ENCODE data around the gene GLRB.
A peak's percentile ranks its signal among the peaks of the same experiment; 100 is the strongest.
"Not testable (repeated sequence)": the region's sequence is repeated elsewhere in the genome, so short reads cannot be mapped to it uniquely, and the experiment has no call there.

GLRB gene

GRCh38 chr4:157127571-157127970 lies 51.6 kb downstream of the GLRB start:
- peak; percentile 9 for DNase-seq (ENCODE audit: low read depth, low spot score)

DNA sequence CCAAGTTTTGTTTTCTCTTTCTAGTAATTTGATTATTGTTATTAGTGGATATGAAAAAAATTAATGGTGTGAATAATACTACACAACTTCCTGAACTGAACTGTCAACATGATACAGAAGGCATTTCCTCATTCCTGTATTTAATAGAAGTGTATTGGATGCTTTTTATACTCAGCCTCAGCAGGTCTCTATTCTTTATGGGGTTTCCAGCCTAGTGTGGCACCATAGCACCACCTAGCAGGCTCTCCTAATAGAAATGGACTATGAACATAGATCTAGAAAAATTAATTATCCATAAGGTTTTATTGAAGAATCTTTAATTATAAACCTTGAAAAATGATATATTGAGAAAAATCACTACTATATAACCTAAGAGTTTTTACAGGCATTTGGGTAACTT lies 52.4 kb downstream of the GLRB start:
- no peak for DNase-seq (ENCODE audit: low read depth, low spot score)

GRCh38 chr4:157141976-157142375 lies 66.0 kb downstream of the GLRB start:
- DNase-seq (ENCODE audit: low read depth, low spot score), result no peak

- no peak for DNase-seq (ENCODE audit: low read depth, low spot score)
Measured at GRCh38 chr4:157143369-157143768, 67.4 kb downstream of the GLRB start.

GRCh38 chr4:157151711-157152110 lies 75.8 kb downstream of the GLRB start:
- no peak for DNase-seq (ENCODE audit: low read depth, low spot score)

- DNase-seq (ENCODE audit: low read depth, low spot score), result no peak
Measured at GRCh38 chr4:157165935-157166610, 90.1 kb downstream of the GLRB start.

DNA sequence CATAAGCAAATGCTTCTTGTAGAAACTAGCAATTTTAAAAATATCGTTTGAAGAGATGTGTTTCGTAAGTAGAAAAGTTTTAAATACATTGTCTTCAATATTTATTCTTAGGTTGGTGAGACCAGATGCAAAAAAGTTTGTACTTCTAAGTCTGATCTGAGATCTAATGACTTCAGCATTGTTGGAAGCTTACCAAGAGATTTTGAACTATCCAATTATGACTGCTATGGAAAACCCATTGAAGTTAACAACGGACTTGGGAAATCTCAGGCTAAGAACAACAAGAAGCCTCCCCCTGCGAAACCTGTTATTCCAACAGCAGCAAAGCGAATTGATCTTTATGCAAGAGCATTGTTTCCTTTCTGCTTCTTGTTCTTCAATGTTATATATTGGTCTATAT lies 94.4 kb downstream of the GLRB start:
- DNase-seq (ENCODE audit: low read depth, low spot score), result no peak

GRCh38 chr4:157172011-157172410 lies 96.1 kb downstream of the GLRB start:
- no peak for DNase-seq (ENCODE audit: low read depth, low spot score)

DNA sequence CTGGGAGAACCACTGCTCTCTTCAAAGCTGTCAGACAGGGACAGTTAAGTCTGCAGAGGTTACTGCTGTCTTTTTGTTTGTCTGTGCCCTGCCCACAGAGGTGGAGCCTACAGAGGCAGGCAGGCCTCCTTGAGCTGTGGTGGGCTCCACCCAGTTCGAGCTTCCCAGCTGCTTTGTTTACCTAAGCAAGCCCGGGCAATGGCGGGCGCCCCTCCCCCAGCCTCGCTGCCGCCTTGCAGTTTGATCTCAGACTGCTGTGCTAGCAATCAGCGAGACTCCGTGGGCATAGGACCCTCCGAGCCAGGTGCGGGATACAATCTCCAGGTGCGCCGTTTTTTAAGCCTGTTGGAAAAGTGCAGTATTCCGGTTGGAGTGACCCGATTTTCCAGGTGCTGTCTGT lies 104.3 kb downstream of the GLRB start:
- not testable (repeated sequence) for DNase-seq (ENCODE audit: low read depth, low spot score)

DNA sequence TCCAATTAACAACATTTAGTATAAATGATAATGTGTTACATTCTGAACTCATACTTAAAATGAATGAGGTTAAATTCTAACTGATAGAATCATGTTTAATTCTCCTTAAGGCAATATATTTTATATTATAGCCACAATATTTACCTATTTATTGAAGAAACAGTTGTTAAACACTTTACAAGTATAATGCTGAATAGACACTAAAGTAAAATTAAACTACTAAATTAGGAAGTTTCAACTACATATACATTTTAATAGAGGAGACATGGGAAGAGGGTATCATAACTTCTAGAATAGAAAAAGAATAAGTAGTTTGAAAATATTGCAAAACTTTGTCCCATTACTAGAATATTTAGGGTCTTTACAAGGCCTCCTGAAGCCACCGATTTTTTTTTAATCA lies 108.3 kb downstream of the GLRB start:
- no peak for DNase-seq (ENCODE audit: low read depth, low spot score)

DNA sequence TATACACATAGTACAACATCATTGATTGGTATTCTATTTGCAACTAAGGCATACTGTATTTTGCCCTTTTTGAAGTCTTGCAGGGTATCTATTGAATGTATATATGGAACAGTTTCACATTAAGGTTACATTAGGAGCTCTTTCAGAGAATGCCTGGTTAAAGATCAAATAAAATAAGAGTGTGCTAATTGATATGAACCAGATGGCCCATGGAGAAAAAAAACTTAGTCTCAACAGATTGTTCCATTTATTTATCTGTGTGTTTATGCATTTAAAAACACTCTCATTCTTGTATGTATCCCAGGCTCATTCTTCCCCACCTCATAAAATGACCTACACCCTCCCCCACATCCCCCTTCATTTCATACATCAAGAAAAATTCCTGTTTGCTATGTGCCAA lies 109.4 kb downstream of the GLRB start:
- no peak for DNase-seq (ENCODE audit: low read depth, low spot score)

GRCh38 chr4:157195374-157195773 lies 119.4 kb downstream of the GLRB start:
- no peak for DNase-seq (ENCODE audit: low read depth, low spot score)

GRCh38 chr4:157196046-157196445 lies 120.1 kb downstream of the GLRB start:
- no peak for DNase-seq (ENCODE audit: low read depth, low spot score)

- DNase-seq (ENCODE audit: low read depth, low spot score), result no peak
Measured at GRCh38 chr4:157204634-157205244, 128.8 kb downstream of the GLRB start.

GRCh38 chr4:157217708-157218107 lies 141.8 kb downstream of the GLRB start:
- DNase-seq (ENCODE audit: low read depth, low spot score), result no peak

DNA sequence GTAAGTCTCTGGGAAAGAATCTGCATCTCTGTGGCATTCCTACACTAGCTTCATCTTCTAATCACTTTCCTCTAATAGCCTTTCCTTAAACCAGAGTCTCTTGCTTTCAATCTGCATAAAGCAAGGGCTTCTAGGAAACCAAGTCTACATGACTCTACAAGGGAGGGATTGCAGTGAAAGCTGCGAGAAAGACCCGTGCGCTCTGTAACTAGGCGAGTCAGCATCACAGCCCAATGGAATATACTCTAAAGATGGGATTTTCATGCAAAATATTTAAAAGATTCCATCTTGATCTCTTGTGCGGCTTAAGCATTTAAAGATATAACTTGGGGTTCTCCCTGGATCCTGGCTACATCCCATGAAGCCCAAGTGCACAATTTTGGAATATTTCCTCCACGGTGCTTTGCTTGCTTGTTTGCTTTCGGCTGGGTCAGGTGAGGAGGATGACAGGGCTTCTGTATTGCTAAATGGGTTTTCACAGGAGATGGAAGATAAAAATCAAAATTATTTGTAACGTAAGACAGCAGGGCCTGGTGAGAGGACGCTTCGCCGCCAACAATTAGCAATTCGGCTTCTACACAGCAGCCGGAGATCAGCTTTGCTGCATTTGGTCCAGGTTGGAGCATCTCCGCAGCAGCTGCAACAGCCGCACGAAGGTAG lies 143.9 kb downstream of the GLRB start:
- DNase-seq (ENCODE audit: low read depth, low spot score), result no peak

- no peak for DNase-seq (ENCODE audit: low read depth, low spot score)
Measured at GRCh38 chr4:157220371-157220881, 144.5 kb downstream of the GLRB start, which contains the start of gene GRIA2. GRIA2 (plus strand) TSS chr4:157220728; CDS start chr4:157221043, 315 bp downstream.

DNA sequence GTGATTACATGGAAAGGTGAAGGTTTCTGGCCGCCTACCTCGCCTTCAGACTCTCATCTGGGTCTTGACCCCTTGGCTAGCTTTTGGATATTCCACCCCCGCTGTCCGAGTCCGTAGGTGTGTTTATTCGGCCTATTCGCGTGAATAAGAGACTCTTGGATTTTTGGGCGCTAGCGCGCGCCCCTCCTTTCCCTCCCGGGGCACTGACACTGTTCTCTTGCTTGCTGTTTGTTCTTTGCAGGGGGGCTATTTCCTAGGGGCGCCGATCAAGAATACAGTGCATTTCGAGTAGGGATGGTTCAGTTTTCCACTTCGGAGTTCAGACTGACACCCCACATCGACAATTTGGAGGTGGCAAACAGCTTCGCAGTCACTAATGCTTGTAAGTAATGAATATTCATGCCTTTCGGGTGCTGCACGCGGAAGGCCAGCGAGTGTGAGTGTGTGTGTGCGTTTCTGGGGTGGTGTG lies 145.5 kb downstream of the GLRB start:
- DNase-seq (ENCODE audit: low read depth, low spot score), result no peak
